Measurements from ENCODE around the gene ITGB3. TPM values are rescaled to one million over a fixed set of nuclear protein-coding genes. Genes with fewer than 3 reads are reported as not detected.
"Not testable (repeated sequence)": the region's sequence is repeated elsewhere in the genome, so short reads cannot be mapped to it uniquely, and the experiment has no call there.

Gene ITGB3
- total RNA-seq, 4 donors from 2014 or later: 102 to 260 (median 149) TPM

DNA sequence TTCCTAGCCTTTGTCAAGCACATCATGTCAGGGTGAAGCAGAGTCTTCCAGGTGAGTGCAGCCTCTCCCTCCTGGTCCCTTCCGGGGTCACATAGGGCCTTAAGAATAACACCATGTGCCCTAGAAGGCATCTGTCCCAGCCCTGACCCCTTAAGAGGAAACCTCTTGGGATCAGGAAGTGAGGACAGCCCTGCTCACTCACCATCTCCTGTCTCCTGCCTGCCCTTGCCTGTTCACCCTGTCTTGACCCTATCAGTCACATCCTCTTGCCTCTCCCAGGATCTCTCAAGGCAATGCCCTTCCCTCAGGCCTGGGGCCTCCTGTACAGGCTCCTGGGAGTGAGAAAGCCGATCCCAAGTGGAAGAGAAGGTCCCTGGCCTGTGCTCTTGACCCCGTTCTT is 30.6 kb upstream of the ITGB3 start:
- 77 to 83% methylated on average over 3 of the region's 3 CpGs for WGBS, 2 donors
- intact Hi-C loops (cut with DNase I): no loop called here
- Histone ChIP-seq H3K27ac (peak overlapping the region in 1 of 3 donors; percentile 94), H3K36me3 (no peaks in the 10 kb centered on the region), H3K27me3 (no peaks in the 10 kb centered on the region), H3K4me1 (peaks cover 20 to 22% of the 10 kb centered on the region in 2 donors), H3K9me3 (no peaks in the 10 kb centered on the region), H3K4me3 (replicated peaks in 1 of 3) (no peak overlapping the region)
- DNase-seq: no peak
- TF ChIP-seq, protein P1, sequence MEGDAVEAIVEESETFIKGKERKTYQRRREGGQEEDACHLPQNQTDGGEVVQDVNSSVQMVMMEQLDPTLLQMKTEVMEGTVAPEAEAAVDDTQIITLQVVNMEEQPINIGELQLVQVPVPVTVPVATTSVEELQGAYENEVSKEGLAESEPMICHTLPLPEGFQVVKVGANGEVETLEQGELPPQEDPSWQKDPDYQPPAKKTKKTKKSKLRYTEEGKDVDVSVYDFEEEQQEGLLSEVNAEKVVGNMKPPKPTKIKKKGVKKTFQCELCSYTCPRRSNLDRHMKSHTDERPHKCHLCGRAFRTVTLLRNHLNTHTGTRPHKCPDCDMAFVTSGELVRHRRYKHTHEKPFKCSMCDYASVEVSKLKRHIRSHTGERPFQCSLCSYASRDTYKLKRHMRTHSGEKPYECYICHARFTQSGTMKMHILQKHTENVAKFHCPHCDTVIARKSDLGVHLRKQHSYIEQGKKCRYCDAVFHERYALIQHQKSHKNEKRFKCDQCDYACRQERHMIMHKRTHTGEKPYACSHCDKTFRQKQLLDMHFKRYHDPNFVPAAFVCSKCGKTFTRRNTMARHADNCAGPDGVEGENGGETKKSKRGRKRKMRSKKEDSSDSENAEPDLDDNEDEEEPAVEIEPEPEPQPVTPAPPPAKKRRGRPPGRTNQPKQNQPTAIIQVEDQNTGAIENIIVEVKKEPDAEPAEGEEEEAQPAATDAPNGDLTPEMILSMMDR (IDR thresholded peaks at IDR 0.05): no peak
- TF ChIP-seq POLR2A (IDR thresholded peaks at IDR 0.05): no peak

DNA sequence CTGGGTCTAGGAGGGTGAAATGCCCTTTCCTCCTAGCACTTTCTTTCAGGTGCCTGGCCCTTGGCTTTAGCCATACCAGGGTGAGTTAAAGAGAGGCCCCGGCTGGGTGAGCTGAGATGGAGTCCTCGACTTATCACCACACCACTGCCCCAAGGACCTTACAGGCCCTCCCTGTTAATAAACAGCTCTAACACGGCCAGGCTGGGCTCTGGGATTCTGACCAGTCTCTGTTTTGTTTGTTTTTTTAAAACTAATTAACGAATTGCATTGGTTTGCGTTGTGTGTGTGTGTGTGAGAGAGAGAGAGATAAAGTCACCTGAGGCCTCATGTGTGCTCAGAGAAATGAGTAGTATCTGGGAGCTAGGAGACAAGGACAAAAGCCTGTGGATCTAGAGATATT is 30.2 kb upstream of the ITGB3 start:
- Histone ChIP-seq H3K36me3 (no peaks in the 10 kb centered on the region), H3K27me3 (no peaks in the 10 kb centered on the region), H3K4me3 (replicated peaks in 1 of 3) (no peak overlapping the region), H3K27ac (peak overlapping the region in 1 of 3 donors; percentile 94), H3K9me3 (no peaks in the 10 kb centered on the region), H3K4me1 (peaks cover 20 to 22% of the 10 kb centered on the region in 2 donors)
- no peak for TF ChIP-seq POLR2A (IDR thresholded peaks at IDR 0.05)
- TF ChIP-seq, protein P1 (IDR thresholded peaks at IDR 0.05): no peak
- intact Hi-C loops (cut with DNase I): no loop called here
- DNase-seq: no peak
- 94 to 95% methylated on average over 5 of the region's 5 CpGs for WGBS, 2 donors

DNA sequence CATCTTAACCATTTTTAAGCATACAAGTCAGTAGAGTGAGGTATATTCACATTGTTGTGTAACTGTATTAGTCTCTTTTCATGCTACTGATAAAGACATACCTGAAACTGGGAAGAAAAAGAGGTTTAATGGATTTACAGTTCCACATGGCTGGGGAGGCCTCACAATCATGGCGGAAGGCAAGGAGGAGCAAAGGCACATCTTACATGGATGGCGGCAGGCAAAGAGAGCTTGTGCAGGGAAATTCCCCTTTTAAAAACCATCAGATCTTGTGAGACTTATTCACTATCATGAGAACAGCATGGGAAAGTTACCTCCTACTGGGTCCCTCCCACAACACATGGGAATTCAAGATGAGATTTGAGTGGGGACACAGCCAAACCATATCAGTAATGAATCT is 29.6 kb upstream of the ITGB3 start:
- intact Hi-C loops (cut with DNase I); H3K36me3 ChIP-seq; H3K4me3 ChIP-seq (replicated peaks in 1 of 3); H3K27me3 ChIP-seq; H3K9me3 ChIP-seq; DNase-seq: not testable (repeated sequence)
- peak overlapping the region in 1 of 3 donors; percentile 94 for H3K27ac ChIP-seq
- peaks cover 20 to 23% of the 10 kb centered on the region in 2 donors for H3K4me1 ChIP-seq
- 93 to 96% methylated on average over 2 of the region's 2 CpGs for WGBS, 2 donors

DNA sequence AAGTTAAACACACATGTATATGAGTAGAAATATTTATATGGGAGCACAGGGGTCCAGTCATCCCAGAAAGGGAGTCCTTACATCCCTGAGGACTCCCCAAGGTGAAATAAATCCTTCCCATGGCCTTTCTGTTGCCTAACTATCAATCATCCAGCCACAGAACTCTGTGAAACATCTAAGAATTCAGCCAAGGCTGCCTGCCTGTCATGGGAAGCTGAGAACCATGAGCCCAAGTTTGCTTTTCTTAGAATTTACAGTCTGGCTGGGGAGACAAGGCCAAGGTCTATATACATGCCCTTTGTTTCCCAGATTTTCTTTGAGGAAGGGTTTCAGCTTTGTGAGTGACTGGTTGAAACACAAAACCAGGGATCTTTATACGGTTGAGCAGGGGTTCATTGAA is 28.7 kb upstream of the ITGB3 start:
- no peaks in the 10 kb centered on the region for H3K36me3 ChIP-seq
- H3K9me3 ChIP-seq: no peaks in the 10 kb centered on the region
- intact Hi-C loops (cut with DNase I): loop anchor here (5.0 kb wide), 1 partner anchor 92 kb away; no protein-coding TSS in a partner anchor
- no peak for TF ChIP-seq POLR2A (IDR thresholded peaks at IDR 0.05)
- TF ChIP-seq, protein P1 (IDR thresholded peaks at IDR 0.05): no peak
- H3K27ac ChIP-seq: peak overlapping the region; percentile 52 to 94 (median 88)
- H3K27me3 ChIP-seq: no peaks in the 10 kb centered on the region
- DNase-seq: no peak
- 43 to 45% methylated on average over 1 of the region's 1 CpG for WGBS, 2 donors
- H3K4me1 ChIP-seq: peaks cover 21 to 29% of the 10 kb centered on the region in 2 donors
- H3K4me3 ChIP-seq (replicated peaks in 1 of 3): no peak overlapping the region

DNA sequence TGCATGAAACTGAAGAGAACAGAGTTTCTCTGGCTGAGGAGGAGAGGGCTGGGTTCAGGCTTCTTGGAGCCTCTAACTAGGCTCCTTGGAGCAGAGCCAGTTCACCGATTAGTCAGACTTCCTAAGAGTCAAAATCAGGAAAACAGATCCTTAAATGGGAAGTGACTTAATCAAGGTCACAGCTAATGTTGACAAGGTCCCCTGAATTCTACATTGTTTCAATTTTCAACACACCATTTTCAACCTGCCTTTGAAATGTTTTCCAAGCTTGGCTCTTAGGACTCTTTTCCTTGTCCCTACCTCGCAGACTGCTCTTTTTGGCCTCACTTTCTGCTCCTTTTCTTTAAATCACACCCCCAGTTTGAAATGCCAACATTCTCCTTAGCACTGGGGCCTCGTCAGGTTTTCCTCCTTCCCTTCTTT is 28.2 kb upstream of the ITGB3 start:
- TF ChIP-seq, protein P1 (IDR thresholded peaks at IDR 0.05): no peak
- no peak for TF ChIP-seq POLR2A (IDR thresholded peaks at IDR 0.05)
- peak; percentile 70 to 73 for DNase-seq
- intact Hi-C loops (cut with DNase I): loop anchor here (5.0 kb wide), 1 partner anchor 92 kb away; no protein-coding TSS in a partner anchor
- 36 to 44% methylated on average over 3 of the region's 3 CpGs for WGBS, 2 donors
- Histone ChIP-seq H3K4me3 (replicated peaks in 1 of 3) (no peak overlapping the region), H3K27me3 (no peaks in the 10 kb centered on the region), H3K9me3 (no peaks in the 10 kb centered on the region), H3K4me1 (peaks cover 26 to 34% of the 10 kb centered on the region in 2 donors), H3K27ac (peak overlapping the region; percentile 52 to 94 (median 88)), H3K36me3 (no peaks in the 10 kb centered on the region)

Measured in thyroid gland (tissue), 4 donors.